Tibial artery (tissue), 4 donors: ENCODE data around the gene CHMP4A.

Experiments
- DNase-seq, 2 donors: peaks; one replicate each; pipeline ENCODE4 v3.0.0-alpha.2; 2019
- H3K27ac ChIP-seq, 2 donors: fragments of 200-600 bp; sonication (generic) in 1 of 2; 1 replicate in 1 of 2; 2 replicates in 1 of 2; pipeline ENCODE4 v1.5.1; 2018 to 2019; ENCODE audit warnings: mild to moderate bottlenecking in 1 of 2
- H3K27me3 ChIP-seq, 2 donors: fragments of 200-600 bp; sonication (generic) in 1 of 2; one replicate each; pipeline versions ENCODE4 v1.5.1 to v1.6.0; 2016 to 2019
- H3K36me3 ChIP-seq, 3 donors: fragments of 200-600 bp; sonication (generic) in 2 of 3; one replicate each; pipeline ENCODE4 v1.5.1; 2016 to 2019; ENCODE audit warnings: mild to moderate bottlenecking in 2 of 3
- H3K4me1 ChIP-seq, 4 donors: fragments of 200-600 bp; sonication (generic) in 2 of 4; 1 replicate in 3 of 4; 2 replicates in 1 of 4; pipeline ENCODE4 v1.5.1; 2016 to 2019
- H3K4me3 ChIP-seq, 2 donors: fragments of 200-600 bp; sonication (generic) in 1 of 2; 1 replicate in 1 of 2; 2 replicates in 1 of 2; pipeline ENCODE4 v1.5.1; 2018 to 2019; ENCODE audit warnings: mild to moderate bottlenecking in 2 of 2
- H3K9me3 ChIP-seq, 3 donors: fragments of 200-600 bp; sonication (generic) in 1 of 3; one replicate each; pipeline ENCODE4 v1.5.1; 2016 to 2019
- CTCF ChIP-seq, 2 experiments: fragments of 200-600 bp in 1 of 2; fragments of 450-650 bp in 1 of 2; IDR thresholded peaks; one replicate each; pipeline ENCODE4 v1.5.1; 2017 to 2019; ENCODE audit warnings: antibody characterized with exemption in 2 of 2, mild to moderate bottlenecking in 1 of 2, moderate library complexity in 1 of 2
- intact Hi-C: fragments of 100-400 bp; cut with DNase I; formaldehyde crosslinking; loops from one replicate; pipeline ENCODE4 v1.15.0; 2023; ENCODE audit warnings: low total_unique reads

Gene CHMP4A

DNA sequence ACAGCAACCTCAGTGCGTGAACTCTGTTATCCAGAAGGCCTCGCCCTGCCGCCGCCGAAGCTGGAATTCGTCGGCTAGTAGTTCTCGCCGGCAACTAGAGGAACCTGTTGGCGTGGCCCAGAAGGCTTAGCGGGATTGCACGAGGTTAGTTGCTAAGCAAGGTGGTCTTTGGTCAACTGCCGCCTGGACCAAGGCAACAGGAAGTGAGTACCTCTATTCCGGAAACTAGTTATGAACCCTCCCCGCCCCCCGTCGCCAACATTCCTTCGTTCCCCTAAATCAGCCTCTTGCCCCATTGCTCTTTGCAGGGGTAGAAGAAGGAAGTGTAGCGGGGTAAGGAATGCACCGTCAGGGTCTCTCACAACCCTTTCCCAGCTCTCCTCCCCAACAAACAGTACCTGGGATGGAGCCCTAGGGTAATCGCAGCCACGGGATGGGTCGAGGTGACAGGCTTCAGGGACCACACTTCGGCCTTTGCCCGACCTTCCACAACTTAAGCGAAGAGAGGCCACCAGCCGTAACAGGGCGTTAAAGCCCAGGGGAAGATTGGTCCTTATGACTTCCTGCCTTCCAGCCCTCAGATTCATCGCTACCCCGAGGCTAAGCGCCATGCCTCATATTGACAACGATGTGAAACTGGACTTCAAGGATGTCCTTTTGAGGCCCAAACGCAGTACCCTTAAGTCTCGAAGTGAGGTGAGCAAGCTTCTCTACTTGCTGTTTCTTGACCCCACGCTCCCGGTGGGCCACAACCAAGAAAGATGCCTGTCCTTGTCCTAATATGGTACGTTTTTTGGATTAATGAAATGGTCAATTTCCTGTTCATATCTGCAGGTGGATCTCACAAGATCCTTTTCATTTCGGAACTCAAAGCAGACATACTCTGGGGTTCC is 19.6 kb upstream of the CHMP4A start, which contains the start of gene GMPR2:
TSS of gene GMPR2 (plus strand) at position 285 of the 893 bp plus-strand sequence. CDS start at position 610, 325 bp downstream.
- H3K27ac ChIP-seq = peak within 1 kb of the TSS; percentile 85 to 88
- intact Hi-C loops = no loop called here
- peak in 1 of 2 donors; percentile 82 for DNase-seq
- peaks cover 22 to 36% (median 29%) of the 10 kb centered on the region in 3 donors for H3K36me3 ChIP-seq
- peak within 1 kb of the TSS; percentile 75 to 89 for H3K4me3 ChIP-seq
- H3K4me1 ChIP-seq = peaks cover 0 to 36% (median 29%) of the 10 kb centered on the region in 4 donors
- no peaks in the 10 kb centered on the region for H3K27me3 ChIP-seq
- no peak for TF ChIP-seq CTCF (IDR thresholded peaks at IDR 0.05)
- no peaks in the 10 kb centered on the region for H3K9me3 ChIP-seq

GRCh38 chr14:24232121-24232644 is 18.9 kb upstream of the CHMP4A start, which contains the start of gene NEDD8:
NEDD8 (minus strand) TSS chr14:24232367; CDS start chr14:24232267, 100 bp downstream.
- Histone ChIP-seq H3K4me1 (peaks cover 0 to 36% (median 29%) of the 10 kb centered on the region in 4 donors), H3K4me3 (peak within 1 kb of the TSS; percentile 75 to 89), H3K9me3 (no peaks in the 10 kb centered on the region), H3K27me3 (no peaks in the 10 kb centered on the region), H3K27ac (peak within 1 kb of the TSS; percentile 85 to 88), H3K36me3 (peaks cover 15 to 33% (median 28%) of the 10 kb centered on the region in 3 donors)
- DNase-seq = peak; percentile 95 to 98
- intact Hi-C loops = no loop called here
- TF ChIP-seq CTCF (IDR thresholded peaks at IDR 0.05) = no peak

GRCh38 chr14:24231263-24232120 is 18.2 kb upstream of the CHMP4A start:
- no peaks in the 10 kb centered on the region for H3K9me3 ChIP-seq
- H3K4me3 ChIP-seq = peak overlapping the region; percentile 75 to 89
- DNase-seq = peak in 1 of 2 donors; percentile 64
- peaks cover 0 to 36% (median 29%) of the 10 kb centered on the region in 4 donors for H3K4me1 ChIP-seq
- no peak for TF ChIP-seq CTCF (IDR thresholded peaks at IDR 0.05)
- H3K36me3 ChIP-seq = peaks cover 8 to 26% (median 23%) of the 10 kb centered on the region in 3 donors
- H3K27me3 ChIP-seq = no peaks in the 10 kb centered on the region
- H3K27ac ChIP-seq = peak overlapping the region; percentile 85 to 88
- intact Hi-C loops = no loop called here

- no peak for DNase-seq
- Histone ChIP-seq H3K27me3 (no peaks in the 10 kb centered on the region), H3K4me1 (peaks cover 0 to 25% (median 20%) of the 10 kb centered on the region in 4 donors), H3K27ac (no peak overlapping the region), H3K9me3 (no peaks in the 10 kb centered on the region), H3K4me3 (no peak overlapping the region), H3K36me3 (peaks cover 0 to 12% (median 12%) of the 10 kb centered on the region in 3 donors)
- intact Hi-C loops = no loop called here
- TF ChIP-seq CTCF (IDR thresholded peaks at IDR 0.05) = no peak
These were observed 15.6 kb upstream of the CHMP4A start for GRCh38 chr14:24228902-24229301.

DNA sequence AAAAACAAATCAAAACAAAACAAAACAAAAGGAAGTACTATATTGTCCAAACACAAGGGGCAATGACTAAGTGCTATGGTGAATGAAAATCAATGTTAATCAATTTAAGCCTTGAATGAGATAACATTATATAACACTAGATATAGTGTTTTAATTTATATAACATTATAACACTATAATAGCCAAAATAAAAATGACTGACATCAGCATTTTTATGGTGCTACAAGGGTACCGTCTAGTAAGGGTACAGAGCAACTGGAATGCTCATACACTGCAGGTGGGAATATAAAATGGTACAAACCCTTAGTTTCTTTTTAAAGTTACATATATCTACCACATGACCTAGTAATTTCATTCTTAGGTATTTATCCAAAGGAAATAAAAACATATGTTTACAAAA is 13.2 kb upstream of the CHMP4A start:
- no peak for DNase-seq
- H3K4me1 ChIP-seq = peaks cover 0 to 13% (median 10%) of the 10 kb centered on the region in 4 donors
- H3K36me3 ChIP-seq = peaks cover 0 to 12% (median 12%) of the 10 kb centered on the region in 3 donors
- H3K9me3 ChIP-seq = no peaks in the 10 kb centered on the region
- intact Hi-C loops = no loop called here
- H3K27ac ChIP-seq = no peak overlapping the region
- H3K27me3 ChIP-seq = no peaks in the 10 kb centered on the region
- no peak overlapping the region for H3K4me3 ChIP-seq
- TF ChIP-seq CTCF (IDR thresholded peaks at IDR 0.05) = no peak
